AG08395 (cell line): ENCODE data around the gene NCLN.
A peak's percentile ranks its signal among the peaks of the same experiment; 100 is the strongest.
"Not testable (repeated sequence)": the region's sequence is repeated elsewhere in the genome, so short reads cannot be mapped to it uniquely, and the experiment has no call there.

Experiments
- DNase-seq: peaks from one replicate; pipeline ENCODE4 v3.0.0; 2012; ENCODE audit warnings: mixed read lengths, low spot score

NCLN gene

GRCh38 chr19:3225169-3225485 lies 39.4 kb downstream of the NCLN start:
- DNase-seq, result no peak

- no peak for DNase-seq
These were observed 40.0 kb downstream of the NCLN start for GRCh38 chr19:3225677-3226093.

- DNase-seq, result no peak
These were observed 41.4 kb downstream of the NCLN start for GRCh38 chr19:3227054-3227626.

GRCh38 chr19:3229346-3229743 lies 43.6 kb downstream of the NCLN start:
- DNase-seq, result no peak

- no peak for DNase-seq
These were observed 44.3 kb downstream of the NCLN start for GRCh38 chr19:3229888-3230496.

GRCh38 chr19:3231288-3231687 lies 45.6 kb downstream of the NCLN start:
- no peak for DNase-seq

- no peak for DNase-seq
These were observed 47.4 kb downstream of the NCLN start for GRCh38 chr19:3233116-3233515.

GRCh38 chr19:3233831-3234230 lies 48.1 kb downstream of the NCLN start:
- DNase-seq, result no peak

- DNase-seq, result no peak
These were observed 49.1 kb downstream of the NCLN start for GRCh38 chr19:3234800-3235199.

- DNase-seq, result not testable (repeated sequence)
These were observed 49.9 kb downstream of the NCLN start for GRCh38 chr19:3235604-3236003.

GRCh38 chr19:3236272-3236671 lies 50.5 kb downstream of the NCLN start:
- DNase-seq, result no peak

- DNase-seq, result no peak
These were observed 52.4 kb downstream of the NCLN start for GRCh38 chr19:3238066-3238561.

- no peak for DNase-seq
These were observed 53.6 kb downstream of the NCLN start for GRCh38 chr19:3239367-3239766.

- peak; percentile 27 for DNase-seq
These were observed 58.3 kb downstream of the NCLN start for GRCh38 chr19:3243819-3244700.

GRCh38 chr19:3245050-3245449 lies 59.3 kb downstream of the NCLN start:
- no peak for DNase-seq

- DNase-seq, result no peak
These were observed 63.1 kb downstream of the NCLN start for GRCh38 chr19:3248728-3249326.

GRCh38 chr19:3249408-3249807 lies 63.7 kb downstream of the NCLN start:
- DNase-seq, result no peak

GRCh38 chr19:3250675-3251074 lies 64.9 kb downstream of the NCLN start:
- peak; percentile 27 for DNase-seq

GRCh38 chr19:3251229-3251628 lies 65.5 kb downstream of the NCLN start:
- DNase-seq, result no peak

GRCh38 chr19:3252650-3253049 lies 66.9 kb downstream of the NCLN start:
- DNase-seq, result no peak

- DNase-seq, result no peak
These were observed 67.5 kb downstream of the NCLN start for GRCh38 chr19:3253270-3253669.

GRCh38 chr19:3254520-3254919 lies 68.8 kb downstream of the NCLN start:
- DNase-seq, result no peak

GRCh38 chr19:3257071-3257470 lies 71.3 kb downstream of the NCLN start:
- no peak for DNase-seq
